ENCODE results near the gene BCAS1.

DNA sequence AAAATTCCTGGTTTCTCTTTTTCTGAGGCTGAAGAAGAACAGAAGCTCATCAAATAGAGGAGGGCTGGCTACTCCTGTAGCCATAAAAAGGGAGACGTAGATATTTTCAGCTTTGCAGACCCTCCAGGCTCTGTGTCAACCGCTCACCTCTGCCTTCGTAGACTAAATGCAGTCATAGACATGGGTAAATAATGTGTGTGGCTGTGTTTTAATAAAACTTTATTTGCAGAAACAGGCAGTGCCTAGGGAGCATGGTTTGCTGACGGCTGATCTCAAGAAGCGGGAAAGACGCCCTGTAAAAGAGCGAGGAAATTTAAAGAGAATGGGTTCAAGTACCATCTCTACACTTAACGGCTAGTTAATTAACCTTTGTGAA is 171.8 kb downstream of the BCAS1 start:
- TF ChIP-seq, protein P1, sequence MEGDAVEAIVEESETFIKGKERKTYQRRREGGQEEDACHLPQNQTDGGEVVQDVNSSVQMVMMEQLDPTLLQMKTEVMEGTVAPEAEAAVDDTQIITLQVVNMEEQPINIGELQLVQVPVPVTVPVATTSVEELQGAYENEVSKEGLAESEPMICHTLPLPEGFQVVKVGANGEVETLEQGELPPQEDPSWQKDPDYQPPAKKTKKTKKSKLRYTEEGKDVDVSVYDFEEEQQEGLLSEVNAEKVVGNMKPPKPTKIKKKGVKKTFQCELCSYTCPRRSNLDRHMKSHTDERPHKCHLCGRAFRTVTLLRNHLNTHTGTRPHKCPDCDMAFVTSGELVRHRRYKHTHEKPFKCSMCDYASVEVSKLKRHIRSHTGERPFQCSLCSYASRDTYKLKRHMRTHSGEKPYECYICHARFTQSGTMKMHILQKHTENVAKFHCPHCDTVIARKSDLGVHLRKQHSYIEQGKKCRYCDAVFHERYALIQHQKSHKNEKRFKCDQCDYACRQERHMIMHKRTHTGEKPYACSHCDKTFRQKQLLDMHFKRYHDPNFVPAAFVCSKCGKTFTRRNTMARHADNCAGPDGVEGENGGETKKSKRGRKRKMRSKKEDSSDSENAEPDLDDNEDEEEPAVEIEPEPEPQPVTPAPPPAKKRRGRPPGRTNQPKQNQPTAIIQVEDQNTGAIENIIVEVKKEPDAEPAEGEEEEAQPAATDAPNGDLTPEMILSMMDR (IDR thresholded peaks at IDR 0.05 in 4 of 5, conservative IDR thresholded peaks at IDR 0.05 in 1 of 5), result no peak
- TF ChIP-seq POLR2A (IDR thresholded peaks at IDR 0.05), result no peak
